ENCODE results near the gene KCTD18. TPM values are rescaled to one million over a fixed set of nuclear protein-coding genes. Genes with fewer than 3 reads are reported as not detected.

KCTD18 gene
- total RNA-seq, 1 donor from 2014 or later: 14.6 TPM

DNA sequence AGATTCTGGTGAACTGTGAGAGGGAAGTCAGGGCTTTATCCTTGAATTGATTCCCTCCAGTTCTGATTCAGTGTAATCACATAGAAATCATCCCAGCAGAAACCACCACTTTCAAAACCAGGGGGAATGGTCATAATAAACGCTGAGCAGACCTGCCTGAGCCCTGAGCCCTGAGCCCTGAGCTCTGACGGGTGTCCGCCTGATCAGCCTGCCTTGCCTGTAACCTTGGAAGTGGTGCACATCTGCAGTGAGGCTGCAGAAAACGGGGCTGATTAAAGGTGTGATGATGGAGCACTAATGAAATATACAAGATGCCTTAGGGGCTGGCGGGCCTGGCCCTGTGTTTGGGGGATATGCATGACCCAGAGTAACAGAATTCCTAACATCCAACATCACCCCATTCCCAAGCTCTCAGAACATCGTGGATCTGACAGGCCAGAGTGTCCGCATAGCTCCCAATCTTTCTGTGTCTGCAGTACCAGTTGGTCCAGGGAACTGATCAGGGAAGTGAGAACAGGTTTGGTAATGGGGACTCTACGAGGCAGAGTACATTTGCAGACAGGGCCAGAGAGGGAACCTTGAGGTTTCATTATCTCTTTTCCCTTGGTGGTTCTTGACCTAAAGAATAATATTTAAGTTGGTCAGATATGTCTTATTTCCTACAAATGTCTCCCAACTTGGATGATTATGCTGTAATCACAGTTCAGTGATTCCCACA lies 37.8 kb downstream of the KCTD18 start:
- no peak for DNase-seq (ENCODE audit: low spot score in 2 of 2, unreplicated experiment in 2 of 2)
- no peak overlapping the region for H3K4me3 Mint-ChIP-seq
- peaks cover 2% of the 10 kb centered on the region for H3K4me1 Mint-ChIP-seq
- H3K27me3 Mint-ChIP-seq (ENCODE audit: low read depth): no peaks in the 10 kb centered on the region
- H3K9me3 Mint-ChIP-seq: no peaks in the 10 kb centered on the region
- TF ChIP-seq, protein P1, sequence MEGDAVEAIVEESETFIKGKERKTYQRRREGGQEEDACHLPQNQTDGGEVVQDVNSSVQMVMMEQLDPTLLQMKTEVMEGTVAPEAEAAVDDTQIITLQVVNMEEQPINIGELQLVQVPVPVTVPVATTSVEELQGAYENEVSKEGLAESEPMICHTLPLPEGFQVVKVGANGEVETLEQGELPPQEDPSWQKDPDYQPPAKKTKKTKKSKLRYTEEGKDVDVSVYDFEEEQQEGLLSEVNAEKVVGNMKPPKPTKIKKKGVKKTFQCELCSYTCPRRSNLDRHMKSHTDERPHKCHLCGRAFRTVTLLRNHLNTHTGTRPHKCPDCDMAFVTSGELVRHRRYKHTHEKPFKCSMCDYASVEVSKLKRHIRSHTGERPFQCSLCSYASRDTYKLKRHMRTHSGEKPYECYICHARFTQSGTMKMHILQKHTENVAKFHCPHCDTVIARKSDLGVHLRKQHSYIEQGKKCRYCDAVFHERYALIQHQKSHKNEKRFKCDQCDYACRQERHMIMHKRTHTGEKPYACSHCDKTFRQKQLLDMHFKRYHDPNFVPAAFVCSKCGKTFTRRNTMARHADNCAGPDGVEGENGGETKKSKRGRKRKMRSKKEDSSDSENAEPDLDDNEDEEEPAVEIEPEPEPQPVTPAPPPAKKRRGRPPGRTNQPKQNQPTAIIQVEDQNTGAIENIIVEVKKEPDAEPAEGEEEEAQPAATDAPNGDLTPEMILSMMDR (IDR thresholded peaks at IDR 0.05; ENCODE audit: unreplicated experiment): no peak
- H3K36me3 Mint-ChIP-seq: peaks cover 39% of the 10 kb centered on the region
- H3K27ac Mint-ChIP-seq: no peak overlapping the region

DNA sequence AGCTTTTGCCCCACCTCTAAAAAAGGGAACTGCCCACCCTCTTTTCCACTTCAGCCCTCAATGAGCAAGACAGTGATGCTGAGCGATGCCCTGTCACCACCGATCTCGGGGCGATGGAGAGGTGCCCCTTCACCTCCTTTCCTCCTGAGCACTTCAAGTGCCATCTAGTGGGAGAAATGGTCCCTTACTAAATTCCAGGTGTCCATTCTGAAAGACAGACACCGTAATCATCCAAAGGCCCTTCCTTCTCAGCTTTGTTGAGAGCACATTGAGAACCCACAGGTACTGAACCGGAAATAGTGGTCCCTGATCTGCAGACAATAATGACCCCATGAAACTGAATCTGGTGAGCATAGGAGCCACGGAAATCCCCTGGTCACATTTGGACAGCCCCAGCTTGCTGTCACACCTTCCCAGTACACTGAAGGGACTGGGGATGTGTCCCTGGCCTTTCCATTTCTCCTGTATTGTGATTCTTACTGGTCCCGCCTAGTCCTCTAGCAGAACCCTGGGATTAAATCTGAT lies 38.5 kb downstream of the KCTD18 start:
- TF ChIP-seq, protein P1 (IDR thresholded peaks at IDR 0.05; ENCODE audit: unreplicated experiment): no peak
- Mint-ChIP-seq H3K27ac (no peak overlapping the region), H3K36me3 (peaks cover 40% of the 10 kb centered on the region), H3K4me1 (peaks cover 4% of the 10 kb centered on the region), H3K9me3 (no peaks in the 10 kb centered on the region), H3K4me3 (no peak overlapping the region), H3K27me3 (ENCODE audit: low read depth) (no peaks in the 10 kb centered on the region)
- no peak for DNase-seq (ENCODE audit: low spot score in 2 of 2, unreplicated experiment in 2 of 2)

DNA sequence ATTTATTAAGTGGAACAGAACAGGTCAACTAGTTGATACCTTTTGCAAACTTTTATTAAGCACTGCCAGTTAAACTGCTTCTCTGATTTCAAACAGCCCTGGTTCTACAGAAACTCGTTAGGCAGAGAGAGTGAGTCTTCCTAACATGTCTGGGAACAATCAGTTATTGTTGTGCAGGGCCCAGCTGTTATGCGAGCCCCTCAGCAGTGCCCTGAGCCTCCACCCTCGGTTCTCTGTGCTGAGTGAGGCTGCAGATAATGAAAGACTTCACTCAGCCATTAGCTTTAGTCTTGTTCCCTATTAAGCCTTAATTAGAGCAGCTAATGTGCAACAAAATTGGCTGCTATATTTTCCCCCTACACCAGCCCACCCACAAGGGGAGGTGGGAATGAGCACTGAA lies 39.6 kb downstream of the KCTD18 start:
- TF ChIP-seq, protein P1 (IDR thresholded peaks at IDR 0.05; ENCODE audit: unreplicated experiment): no peak
- Mint-ChIP-seq H3K9me3 (no peaks in the 10 kb centered on the region), H3K4me1 (peaks cover 4% of the 10 kb centered on the region), H3K27ac (peak overlapping the region; percentile 75), H3K27me3 (ENCODE audit: low read depth) (no peaks in the 10 kb centered on the region), H3K4me3 (no peak overlapping the region), H3K36me3 (peaks cover 45% of the 10 kb centered on the region)
- DNase-seq (ENCODE audit: low spot score in 2 of 2, unreplicated experiment in 2 of 2): no peak

DNA sequence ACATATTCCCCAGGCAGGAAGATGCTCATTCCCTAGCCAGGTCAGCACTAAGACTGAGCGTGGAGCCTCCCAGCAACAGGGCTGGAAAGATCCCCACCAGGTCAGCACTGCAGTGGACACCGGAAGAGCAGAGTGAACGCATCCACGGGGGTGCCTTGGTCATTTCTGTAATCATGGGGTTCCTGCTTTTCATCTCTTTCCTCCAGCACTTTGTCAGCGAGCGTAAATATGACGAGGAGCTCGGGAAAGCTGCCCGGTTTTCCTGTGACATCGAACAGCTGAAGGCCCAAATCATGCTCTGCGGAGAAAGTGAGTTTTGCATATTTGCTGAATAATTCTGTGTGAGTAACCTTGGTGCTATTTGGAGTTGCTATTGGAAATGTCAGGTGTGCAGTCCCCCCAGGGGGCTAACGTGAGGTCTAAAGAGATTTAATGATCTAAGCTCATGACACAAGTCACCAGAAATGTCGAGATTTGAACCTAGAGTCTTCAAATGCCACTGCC lies 40.1 kb downstream of the KCTD18 start:
- H3K36me3 Mint-ChIP-seq: peaks cover 45% of the 10 kb centered on the region
- no peak overlapping the region for H3K4me3 Mint-ChIP-seq
- peak overlapping the region; percentile 75 for H3K27ac Mint-ChIP-seq
- no peak for DNase-seq (ENCODE audit: low spot score in 2 of 2, unreplicated experiment in 2 of 2)
- no peaks in the 10 kb centered on the region for H3K27me3 Mint-ChIP-seq (ENCODE audit: low read depth)
- TF ChIP-seq, protein P1 (IDR thresholded peaks at IDR 0.05; ENCODE audit: unreplicated experiment): no peak
- H3K9me3 Mint-ChIP-seq: no peaks in the 10 kb centered on the region
- peaks cover 4% of the 10 kb centered on the region for H3K4me1 Mint-ChIP-seq

DNA sequence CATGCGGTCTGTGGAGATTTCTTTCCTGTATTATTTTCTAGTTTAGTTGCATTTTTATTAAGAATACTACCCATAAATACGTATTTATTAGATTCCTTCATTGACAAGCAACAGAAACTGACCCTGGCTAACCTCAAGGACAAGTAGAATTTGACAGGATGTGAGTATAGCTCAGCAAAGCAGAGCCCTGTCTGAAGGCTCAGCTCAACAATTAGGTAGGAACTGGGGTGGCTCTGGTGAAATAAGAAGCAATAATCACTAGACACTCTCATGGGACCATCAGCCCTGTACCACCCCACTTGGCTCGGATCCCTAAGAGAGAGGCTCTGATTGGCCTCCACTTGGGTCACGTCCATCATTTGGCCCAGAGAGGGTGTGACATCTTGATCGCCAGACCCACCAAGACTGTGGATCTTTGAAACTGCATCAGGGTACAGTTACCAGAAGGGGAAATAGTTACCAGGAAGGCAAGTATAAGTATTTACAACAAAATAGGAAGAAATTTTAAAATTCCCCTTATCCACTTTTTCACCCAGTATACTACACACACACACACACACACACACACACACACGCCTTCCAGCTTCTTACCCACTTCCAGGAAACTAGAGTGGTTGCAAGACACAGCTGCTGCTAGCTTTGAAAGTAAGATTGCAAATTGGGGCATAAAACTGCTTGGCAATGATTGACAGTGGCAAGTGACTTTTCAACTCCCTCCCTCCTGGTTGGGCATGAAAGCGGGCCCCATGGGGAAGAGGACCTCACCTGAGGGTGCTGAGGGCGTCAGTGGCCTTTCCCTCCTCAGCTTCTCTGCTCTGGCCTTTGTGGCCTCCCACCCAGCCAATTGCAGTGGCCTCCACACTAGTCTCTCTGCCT lies 41.8 kb downstream of the KCTD18 start:
- Mint-ChIP-seq H3K4me1 (peaks cover 4% of the 10 kb centered on the region), H3K9me3 (no peaks in the 10 kb centered on the region), H3K4me3 (no peak overlapping the region), H3K27me3 (ENCODE audit: low read depth) (no peaks in the 10 kb centered on the region), H3K27ac (peak overlapping the region; percentile 20), H3K36me3 (peaks cover 50% of the 10 kb centered on the region)
- TF ChIP-seq, protein P1 (IDR thresholded peaks at IDR 0.05; ENCODE audit: unreplicated experiment): no peak
- no peak for DNase-seq (ENCODE audit: low spot score in 2 of 2, unreplicated experiment in 2 of 2)
